OCI-LY1 (cell line): ENCODE data around the gene FFAR2.
"Not testable (repeated sequence)": the region's sequence is repeated elsewhere in the genome, so short reads cannot be mapped to it uniquely, and the experiment has no call there.

Source experiments
- H2AFZ ChIP-seq: fragments of 200-600 bp; sonication (generic), shearing (Covaris generic); 2 replicates; pipeline ENCODE4 v1.6.0; 2014; ENCODE audit warnings: antibody characterized with exemption, mild to moderate bottlenecking, low read length
- H3F3A ChIP-seq: fragments of 200-600 bp; sonication (generic), shearing (Covaris generic); 2 replicates; pipeline ENCODE4 v1.6.0; 2014; ENCODE audit warnings: mild to moderate bottlenecking, antibody characterized with exemption, low read length, moderate library complexity; ENCODE audit not compliant: insufficient read depth
- H3K27ac ChIP-seq: fragments of 200-600 bp; sonication (generic); 2 replicates; pipeline ENCODE4 v1.5.1; 2014; ENCODE audit warnings: low read length, mixed run types, mild to moderate bottlenecking, low read depth; ENCODE audit not compliant: poor library complexity, severe bottlenecking
- H3K27me3 ChIP-seq: fragments of 200-600 bp; sonication (generic); 2 replicates; pipeline ENCODE4 v1.6.0; 2014; ENCODE audit warnings: antibody characterized with exemption, mild to moderate bottlenecking, low read length, moderate library complexity; ENCODE audit not compliant: insufficient read depth
- H3K36me3 ChIP-seq: fragments of 200-600 bp; sonication (generic); 2 replicates; pipeline ENCODE4 v1.6.1; 2014; ENCODE audit warnings: mild to moderate bottlenecking, antibody characterized with exemption, low read length, moderate library complexity, mixed read lengths; ENCODE audit not compliant: insufficient read depth
- H3K4me1 ChIP-seq: fragments of 200-600 bp; sonication (generic); 2 replicates; pipeline ENCODE4 v1.5.1; 2014; ENCODE audit warnings: mild to moderate bottlenecking, low read length, moderate library complexity; ENCODE audit not compliant: insufficient read depth, severe bottlenecking
- H3K4me2 ChIP-seq: fragments of 200-600 bp; sonication (generic), shearing (Covaris generic); 2 replicates; pipeline ENCODE4 v1.6.1; 2014; ENCODE audit warnings: low read length
- H3K4me3 ChIP-seq: fragments of 200-600 bp; sonication (generic); 2 replicates; pipeline ENCODE4 v1.5.1; 2014; ENCODE audit warnings: low read length, low read depth, mild to moderate bottlenecking, mixed read lengths; ENCODE audit not compliant: poor library complexity, severe bottlenecking
- H3K79me2 ChIP-seq: fragments of 200-600 bp; shearing (Covaris generic); 2 replicates; pipeline ENCODE4 v1.6.1; 2016; ENCODE audit warnings: mixed run types, low read length, mixed read lengths; ENCODE audit not compliant: insufficient read depth
- H3K9ac ChIP-seq: fragments of 200-600 bp; sonication (generic), shearing (Covaris generic); 2 replicates; pipeline ENCODE4 v1.6.1; 2014; ENCODE audit warnings: mild to moderate bottlenecking, low read length, mixed read lengths
- H3K9me2 ChIP-seq: fragments of 200-600 bp; sonication (generic), shearing (Covaris generic); 2 replicates; pipeline ENCODE4 v1.6.1; 2014; ENCODE audit warnings: low read depth, mild to moderate bottlenecking, low read length, mixed read lengths
- H3K9me3 ChIP-seq: fragments of 200-600 bp; shearing (Covaris generic); 2 replicates; pipeline ENCODE4 v1.6.1; 2014; ENCODE audit warnings: low read length, mixed read lengths
- H4K20me1 ChIP-seq: fragments of 200-600 bp; sonication (generic), shearing (Covaris generic); 2 replicates; pipeline ENCODE4 v1.6.0; 2016; ENCODE audit warnings: mild to moderate bottlenecking, low read length; ENCODE audit not compliant: insufficient read depth
- CTCF ChIP-seq: fragments of 200-600 bp; sonication (generic), shearing (Covaris generic); IDR thresholded peaks from 2 replicates; pipeline ENCODE4 v1.5.1; 2017; ENCODE audit warnings: mild to moderate bottlenecking, antibody characterized with exemption, low read length, moderate library complexity, mixed read lengths
- EZH2 ChIP-seq: fragments of 200-600 bp; sonication (generic), shearing (Covaris generic); IDR thresholded peaks from 2 replicates; pipeline ENCODE4 v1.8.0; 2017; ENCODE audit warnings: borderline replicate concordance, mixed run types, mild to moderate bottlenecking, antibody characterized with exemption, low read length, moderate library complexity, mixed read lengths

Gene FFAR2

GRCh38 chr19:35459414-35460082 lies 11.5 kb downstream of the FFAR2 start:
- Histone ChIP-seq H3K4me1 (no peaks in the 10 kb centered on the region), H3K27me3 (peaks cover 11% of the 10 kb centered on the region; the same call in 1 of the 2 replicates), H3K9me2 (no peaks in the 10 kb centered on the region), H4K20me1 (no peaks in the 10 kb centered on the region), H3K79me2 (no peaks in the 10 kb centered on the region), H3K36me3 (no peaks in the 10 kb centered on the region), H3K9me3 (no peaks in the 10 kb centered on the region), H2AFZ (no peak overlapping the region), H3K4me2 (no peak overlapping the region), H3K27ac (no peak overlapping the region), H3F3A (no peaks in the 10 kb centered on the region), H3K9ac (no peak overlapping the region), H3K4me3 (no peak overlapping the region)
- TF ChIP-seq CTCF (no peak), EZH2 (no peak)

GRCh38 chr19:35460608-35461007 lies 12.6 kb downstream of the FFAR2 start:
- Histone ChIP-seq H4K20me1 (no peaks in the 10 kb centered on the region), H3K4me1 (no peaks in the 10 kb centered on the region), H2AFZ (no peak overlapping the region), H3K79me2 (no peaks in the 10 kb centered on the region), H3K4me3 (no peak overlapping the region), H3K9me3 (no peaks in the 10 kb centered on the region), H3K4me2 (no peak overlapping the region), H3K9me2 (no peaks in the 10 kb centered on the region), H3K9ac (no peak overlapping the region), H3F3A (no peaks in the 10 kb centered on the region), H3K27me3 (peaks cover 11% of the 10 kb centered on the region; the same call in 1 of the 2 replicates), H3K36me3 (no peaks in the 10 kb centered on the region), H3K27ac (no peak overlapping the region)
- no peak for TF ChIP-seq CTCF
- TF ChIP-seq EZH2, result no peak

- H2AFZ ChIP-seq, result no peak overlapping the region
- peaks cover 11% of the 10 kb centered on the region; the same call in 1 of the 2 replicates for H3K27me3 ChIP-seq
- no peak overlapping the region for H3K4me2 ChIP-seq
- TF ChIP-seq CTCF, result no peak
- TF ChIP-seq EZH2, result no peak
- no peak overlapping the region for H3K27ac ChIP-seq
- no peaks in the 10 kb centered on the region for H4K20me1 ChIP-seq
- H3K36me3 ChIP-seq, result no peaks in the 10 kb centered on the region
- H3K4me3 ChIP-seq, result no peak overlapping the region
- no peaks in the 10 kb centered on the region for H3K4me1 ChIP-seq
- H3K9ac ChIP-seq, result no peak overlapping the region
- H3F3A ChIP-seq, result no peaks in the 10 kb centered on the region
- no peaks in the 10 kb centered on the region for H3K9me2 ChIP-seq
- H3K9me3 ChIP-seq, result no peaks in the 10 kb centered on the region
- no peaks in the 10 kb centered on the region for H3K79me2 ChIP-seq
Measured at GRCh38 chr19:35461060-35461459, 13.0 kb downstream of the FFAR2 start.

- not testable (repeated sequence) for H3K4me2 ChIP-seq, H3K9ac ChIP-seq, H3K4me1 ChIP-seq, H2AFZ ChIP-seq, H3F3A ChIP-seq, H3K4me3 ChIP-seq, H3K27ac ChIP-seq, H3K9me2 ChIP-seq, H3K79me2 ChIP-seq, H3K36me3 ChIP-seq, H4K20me1 ChIP-seq, H3K9me3 ChIP-seq
- peaks cover 11% of the 10 kb centered on the region; the same call in 1 of the 2 replicates for H3K27me3 ChIP-seq
Measured at GRCh38 chr19:35461788-35462187, 13.7 kb downstream of the FFAR2 start.
